Dendritic cell treated with granulocyte-macrophage colony-stimulating factor and Interleukin-4, amounts not matched to agents 40 ng/mL and 50 ng/mL, for 4 days (primary cell): Measurements from ENCODE around the gene TRABD2B.

Experiments
- H3K27ac Mint-ChIP-seq: one replicate; pipeline ENCODE4 v1.8.0; 2022; ENCODE audit warnings: mild to moderate bottlenecking, mixed read lengths
- H3K27me3 Mint-ChIP-seq: one replicate; pipeline ENCODE4 v1.8.0; 2022; ENCODE audit warnings: mild to moderate bottlenecking, mixed read lengths
- H3K36me3 Mint-ChIP-seq: one replicate; pipeline ENCODE4 v1.8.0; 2022; ENCODE audit warnings: low read depth, mixed read lengths
- H3K4me1 Mint-ChIP-seq: one replicate; pipeline ENCODE4 v1.8.0; 2022; ENCODE audit warnings: low read depth, mixed read lengths
- H3K4me3 Mint-ChIP-seq: one replicate; pipeline ENCODE4 v1.8.0; 2022; ENCODE audit warnings: mild to moderate bottlenecking, moderate library complexity, mixed read lengths
- H3K9me3 Mint-ChIP-seq: one replicate; pipeline ENCODE4 v1.8.0; 2022; ENCODE audit warnings: mixed read lengths
- intact Hi-C: fragments of 100-400 bp; cut with micrococcal nuclease; formaldehyde crosslinking; loops from one replicate; pipeline ENCODE4 v1.15.0; 2022

Gene TRABD2B

DNA sequence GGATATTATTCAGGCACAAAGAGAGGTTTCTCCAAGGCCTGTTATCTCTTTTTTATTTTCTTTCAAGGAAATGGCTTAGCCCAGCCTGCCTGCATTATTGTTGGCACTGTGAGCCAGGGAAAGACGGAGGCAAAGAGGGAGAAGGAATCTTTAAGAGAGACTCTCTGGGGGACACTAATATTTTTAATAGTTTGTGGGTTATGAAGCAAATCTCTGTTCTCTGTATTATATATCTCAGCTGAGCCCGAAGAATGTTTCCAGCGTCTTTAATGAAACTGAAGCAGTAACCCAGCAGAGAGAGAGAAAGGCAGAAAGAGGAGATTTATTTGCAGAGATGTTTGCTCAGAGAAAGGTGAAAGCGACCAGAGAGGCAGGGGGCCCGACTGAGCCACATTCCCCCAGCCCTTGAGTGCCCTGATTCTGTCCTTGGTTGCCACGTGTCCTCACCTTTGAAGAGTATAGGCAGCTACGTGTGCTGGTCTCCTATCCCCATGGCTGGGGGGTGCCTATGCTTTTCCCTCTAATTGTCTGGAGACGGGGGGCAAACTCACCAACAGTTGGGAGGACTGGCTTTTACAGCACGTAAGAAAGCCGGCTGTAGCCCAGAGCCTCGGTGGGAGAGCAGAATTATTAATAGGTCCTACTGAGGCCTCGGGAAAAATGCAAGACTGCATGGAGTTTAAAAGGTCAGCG is 166.4 kb downstream of the TRABD2B start:
- Mint-ChIP-seq H3K27ac (no peak overlapping the region), H3K36me3 (no peaks in the 10 kb centered on the region), H3K27me3 (peaks cover 4% of the 10 kb centered on the region), H3K4me3 (no peak overlapping the region), H3K9me3 (peaks cover 10% of the 10 kb centered on the region), H3K4me1 (no peaks in the 10 kb centered on the region)
- intact Hi-C loops: no loop called here

DNA sequence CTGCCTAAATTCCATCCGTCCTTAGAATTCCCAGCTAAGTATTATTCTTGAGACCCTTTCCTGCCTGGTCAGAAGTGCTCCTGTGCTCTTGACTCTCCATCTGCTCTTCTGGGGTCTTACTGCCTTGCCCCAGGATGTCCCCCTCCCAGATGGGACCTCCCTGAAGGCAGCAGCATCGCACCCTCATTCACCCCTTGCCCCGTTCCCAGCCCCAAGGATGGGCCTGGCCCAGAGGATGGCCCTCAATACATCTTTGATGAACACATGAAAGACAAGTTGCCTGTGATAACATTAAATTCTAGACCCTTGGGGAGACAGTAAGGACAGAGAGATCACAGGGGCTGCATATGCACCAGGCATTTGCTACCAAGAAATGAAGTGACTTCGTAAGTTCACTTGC is 167.2 kb downstream of the TRABD2B start:
- intact Hi-C loops: no loop called here
- no peak overlapping the region for H3K4me3 Mint-ChIP-seq
- no peak overlapping the region for H3K27ac Mint-ChIP-seq
- no peaks in the 10 kb centered on the region for H3K36me3 Mint-ChIP-seq
- peaks cover 2% of the 10 kb centered on the region for H3K9me3 Mint-ChIP-seq
- peaks cover 4% of the 10 kb centered on the region for H3K27me3 Mint-ChIP-seq
- no peaks in the 10 kb centered on the region for H3K4me1 Mint-ChIP-seq

GRCh38 chr1:47828978-47829377 is 168.2 kb downstream of the TRABD2B start:
- Mint-ChIP-seq H3K27me3 (peaks cover 4% of the 10 kb centered on the region), H3K4me1 (no peaks in the 10 kb centered on the region), H3K4me3 (no peak overlapping the region), H3K27ac (no peak overlapping the region), H3K9me3 (no peaks in the 10 kb centered on the region), H3K36me3 (no peaks in the 10 kb centered on the region)
- intact Hi-C loops: no loop called here

DNA sequence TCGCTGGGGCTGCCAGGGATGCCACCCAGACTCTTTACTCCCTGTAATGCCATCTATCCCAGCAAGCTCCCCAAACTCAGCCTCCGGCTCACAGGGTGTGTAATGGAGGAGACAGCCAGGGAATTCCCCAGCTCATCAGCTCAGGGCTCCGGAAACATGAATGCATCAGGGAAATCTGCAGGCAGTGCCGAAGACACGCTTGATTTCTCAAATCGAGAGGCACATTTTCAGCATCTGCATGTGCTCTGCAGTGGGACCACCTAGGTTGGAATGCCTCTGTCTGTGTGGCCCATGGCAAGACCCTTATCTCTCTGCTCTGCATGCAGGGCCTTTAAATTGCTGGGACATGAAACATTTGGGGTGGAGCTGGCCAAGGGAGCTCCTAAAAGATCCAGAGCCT is 170.1 kb downstream of the TRABD2B start:
- peaks cover 4% of the 10 kb centered on the region for H3K27me3 Mint-ChIP-seq
- H3K4me3 Mint-ChIP-seq: no peak overlapping the region
- H3K27ac Mint-ChIP-seq: no peak overlapping the region
- intact Hi-C loops: no loop called here
- no peaks in the 10 kb centered on the region for H3K4me1 Mint-ChIP-seq
- H3K9me3 Mint-ChIP-seq: no peaks in the 10 kb centered on the region
- no peaks in the 10 kb centered on the region for H3K36me3 Mint-ChIP-seq

DNA sequence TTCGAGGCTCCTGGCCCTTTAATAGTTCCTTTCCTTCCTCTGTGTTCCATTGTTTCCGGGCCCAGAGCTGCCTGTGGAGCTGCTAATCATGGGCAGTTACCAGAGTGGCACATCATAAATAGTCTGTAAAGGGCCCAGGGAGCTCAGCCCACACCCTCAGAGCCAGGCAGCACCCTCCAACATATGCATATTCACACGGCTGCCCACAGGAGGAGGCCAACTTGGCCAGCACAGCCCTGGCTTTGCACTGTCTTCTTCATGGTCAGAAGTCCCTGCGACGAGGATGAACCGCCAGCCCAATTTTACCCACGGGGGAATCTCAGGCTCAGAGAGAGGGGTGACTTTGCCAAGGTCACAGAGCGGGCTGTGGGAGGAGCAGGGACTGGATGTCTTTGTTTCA is 172.5 kb downstream of the TRABD2B start:
- Mint-ChIP-seq H3K4me1 (no peaks in the 10 kb centered on the region), H3K27me3 (no peaks in the 10 kb centered on the region), H3K27ac (no peak overlapping the region), H3K36me3 (no peaks in the 10 kb centered on the region), H3K9me3 (no peaks in the 10 kb centered on the region), H3K4me3 (no peak overlapping the region)
- intact Hi-C loops: no loop called here

GRCh38 chr1:47824297-47824696 is 172.9 kb downstream of the TRABD2B start:
- H3K4me1 Mint-ChIP-seq: no peaks in the 10 kb centered on the region
- H3K9me3 Mint-ChIP-seq: no peaks in the 10 kb centered on the region
- H3K36me3 Mint-ChIP-seq: no peaks in the 10 kb centered on the region
- H3K4me3 Mint-ChIP-seq: no peak overlapping the region
- no peaks in the 10 kb centered on the region for H3K27me3 Mint-ChIP-seq
- H3K27ac Mint-ChIP-seq: no peak overlapping the region
- intact Hi-C loops: no loop called here

DNA sequence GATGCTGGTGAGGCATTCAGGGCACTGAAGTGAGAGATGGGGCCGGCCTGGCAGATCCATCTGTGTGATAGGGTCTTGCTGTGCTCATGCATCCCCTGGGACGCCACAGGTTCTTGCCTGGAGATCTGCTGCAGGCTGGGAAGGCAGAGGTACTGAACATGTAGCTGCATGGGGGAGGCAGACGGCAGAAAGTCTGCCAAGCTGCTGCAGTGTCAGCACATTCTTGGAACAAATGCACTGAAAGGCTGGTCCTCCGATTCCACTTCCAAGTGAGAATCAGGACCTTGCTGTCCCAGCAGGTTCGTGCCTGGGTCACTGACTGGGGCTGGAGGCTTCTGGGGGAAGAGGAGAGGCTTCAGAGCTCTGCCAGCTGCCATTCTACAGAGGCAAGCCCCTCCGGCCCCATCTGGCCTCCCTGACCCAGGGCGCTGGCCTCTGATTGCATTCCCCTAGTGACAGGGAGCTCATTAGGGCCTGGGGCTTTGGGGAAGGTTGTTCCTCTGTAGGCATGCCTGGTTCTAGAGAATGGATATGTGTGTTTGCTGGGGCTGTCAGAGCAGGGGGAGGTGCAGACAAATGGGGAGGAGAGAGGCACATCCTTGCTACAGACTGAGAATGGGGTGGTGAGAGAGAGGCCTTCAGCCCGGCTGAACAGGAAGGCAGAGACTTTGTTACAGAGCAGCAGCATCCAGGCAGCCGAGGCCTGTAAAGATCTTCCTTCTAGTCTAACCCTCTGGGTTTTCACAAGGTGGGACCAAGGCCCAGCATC is 174.0 kb downstream of the TRABD2B start:
- no peaks in the 10 kb centered on the region for H3K36me3 Mint-ChIP-seq

GRCh38 chr1:47821760-47822159 is 175.4 kb downstream of the TRABD2B start:
- no peaks in the 10 kb centered on the region for H3K4me1 Mint-ChIP-seq
- no peak overlapping the region for H3K4me3 Mint-ChIP-seq
- H3K36me3 Mint-ChIP-seq: no peaks in the 10 kb centered on the region
- no peaks in the 10 kb centered on the region for H3K27me3 Mint-ChIP-seq
- intact Hi-C loops: no loop called here
- H3K27ac Mint-ChIP-seq: no peak overlapping the region
- H3K9me3 Mint-ChIP-seq: no peaks in the 10 kb centered on the region

More for the DNA sequence above, 174.0 kb downstream of the TRABD2B start:
- Mint-ChIP-seq H3K4me3 (no peak overlapping the region), H3K4me1 (no peaks in the 10 kb centered on the region), H3K27me3 (no peaks in the 10 kb centered on the region), H3K9me3 (no peaks in the 10 kb centered on the region), H3K27ac (no peak overlapping the region)
- intact Hi-C loops: no loop called here

DNA sequence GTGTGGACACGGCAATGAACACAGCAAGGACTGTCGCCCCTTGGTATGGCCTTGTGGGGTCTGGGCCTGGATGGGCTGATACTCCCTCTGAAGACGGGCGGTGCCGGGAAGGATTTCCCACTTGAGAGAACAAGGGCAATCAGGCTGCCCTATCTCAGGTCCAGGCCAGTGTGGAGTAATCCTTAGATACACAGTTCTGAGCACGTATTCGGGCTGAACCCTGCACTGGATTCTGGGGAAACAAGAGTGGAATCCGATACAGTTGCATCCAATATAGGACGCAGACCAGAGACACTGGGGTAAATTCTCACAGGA is 177.7 kb downstream of the TRABD2B start:
- Mint-ChIP-seq H3K36me3 (no peaks in the 10 kb centered on the region), H3K4me3 (no peak overlapping the region), H3K27me3 (no peaks in the 10 kb centered on the region), H3K4me1 (no peaks in the 10 kb centered on the region), H3K27ac (no peak overlapping the region), H3K9me3 (no peaks in the 10 kb centered on the region)
- intact Hi-C loops: no loop called here

- H3K36me3 Mint-ChIP-seq: no peaks in the 10 kb centered on the region
- H3K27me3 Mint-ChIP-seq: peaks cover 3% of the 10 kb centered on the region
- intact Hi-C loops: no loop called here
- H3K9me3 Mint-ChIP-seq: no peaks in the 10 kb centered on the region
- no peak overlapping the region for H3K27ac Mint-ChIP-seq
- no peaks in the 10 kb centered on the region for H3K4me1 Mint-ChIP-seq
- no peak overlapping the region for H3K4me3 Mint-ChIP-seq
Measured at GRCh38 chr1:47818682-47819573, 178.3 kb downstream of the TRABD2B start.

DNA sequence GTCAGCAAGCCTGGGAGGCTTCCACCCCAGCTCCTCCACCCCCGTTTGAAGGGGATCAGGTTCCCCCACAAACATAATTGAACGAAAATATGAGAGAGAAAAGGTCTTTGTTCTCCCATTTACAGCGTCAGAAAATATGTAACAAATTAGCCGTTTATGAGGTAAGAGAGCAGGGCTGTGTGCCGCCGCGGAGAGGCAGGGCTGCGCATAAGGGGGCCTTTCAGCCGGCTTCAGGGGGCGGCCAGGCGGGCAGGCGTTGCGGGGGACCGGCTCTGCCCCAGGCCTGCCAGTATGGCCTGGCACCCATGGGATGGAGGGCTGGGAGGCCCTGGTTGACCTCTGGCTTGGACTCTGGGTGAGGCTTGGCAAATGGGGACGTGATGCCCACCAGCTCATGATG is 179.3 kb downstream of the TRABD2B start:
- Mint-ChIP-seq H3K9me3 (no peaks in the 10 kb centered on the region), H3K4me3 (no peak overlapping the region), H3K27ac (no peak overlapping the region), H3K27me3 (peaks cover 6% of the 10 kb centered on the region), H3K36me3 (no peaks in the 10 kb centered on the region), H3K4me1 (no peaks in the 10 kb centered on the region)
- intact Hi-C loops: no loop called here

DNA sequence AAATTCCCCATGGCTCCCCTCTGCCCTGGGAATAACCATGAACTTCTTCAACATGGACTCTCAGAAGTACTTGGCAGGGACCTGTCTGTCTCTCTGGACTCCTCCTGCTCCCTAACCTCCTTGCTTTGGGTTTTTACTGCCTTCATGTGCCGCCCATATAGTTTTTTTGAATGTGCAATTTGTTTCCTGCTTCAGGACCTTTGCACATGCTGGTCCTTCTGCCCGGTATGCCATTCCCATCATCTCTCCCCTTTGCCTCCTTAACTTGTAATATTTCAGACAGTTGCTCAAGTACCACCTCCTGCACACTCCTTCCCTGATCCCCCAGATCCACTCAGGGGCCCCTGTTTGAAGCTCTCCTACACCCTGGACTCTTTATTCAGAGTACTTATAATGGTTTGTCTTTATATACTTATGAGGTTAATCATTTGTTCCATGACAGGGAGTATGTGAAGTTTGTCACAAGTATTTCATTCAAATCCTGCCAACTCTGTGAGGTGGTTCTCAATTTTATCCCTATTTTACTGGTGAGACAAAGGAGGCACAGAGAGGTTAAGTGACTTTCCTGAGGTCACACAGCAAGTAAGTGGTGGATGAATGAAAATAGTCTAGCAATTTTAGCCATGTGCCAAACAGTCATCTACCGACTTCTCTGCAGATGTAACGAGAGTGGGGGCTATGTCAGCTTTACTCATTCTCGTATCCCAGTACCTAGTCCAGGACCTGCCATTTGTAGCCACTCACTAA is 180.7 kb downstream of the TRABD2B start:
- Mint-ChIP-seq H3K9me3 (no peaks in the 10 kb centered on the region), H3K27ac (no peak overlapping the region), H3K36me3 (no peaks in the 10 kb centered on the region), H3K4me3 (no peak overlapping the region), H3K27me3 (peaks cover 6% of the 10 kb centered on the region), H3K4me1 (no peaks in the 10 kb centered on the region)
- intact Hi-C loops: no loop called here

DNA sequence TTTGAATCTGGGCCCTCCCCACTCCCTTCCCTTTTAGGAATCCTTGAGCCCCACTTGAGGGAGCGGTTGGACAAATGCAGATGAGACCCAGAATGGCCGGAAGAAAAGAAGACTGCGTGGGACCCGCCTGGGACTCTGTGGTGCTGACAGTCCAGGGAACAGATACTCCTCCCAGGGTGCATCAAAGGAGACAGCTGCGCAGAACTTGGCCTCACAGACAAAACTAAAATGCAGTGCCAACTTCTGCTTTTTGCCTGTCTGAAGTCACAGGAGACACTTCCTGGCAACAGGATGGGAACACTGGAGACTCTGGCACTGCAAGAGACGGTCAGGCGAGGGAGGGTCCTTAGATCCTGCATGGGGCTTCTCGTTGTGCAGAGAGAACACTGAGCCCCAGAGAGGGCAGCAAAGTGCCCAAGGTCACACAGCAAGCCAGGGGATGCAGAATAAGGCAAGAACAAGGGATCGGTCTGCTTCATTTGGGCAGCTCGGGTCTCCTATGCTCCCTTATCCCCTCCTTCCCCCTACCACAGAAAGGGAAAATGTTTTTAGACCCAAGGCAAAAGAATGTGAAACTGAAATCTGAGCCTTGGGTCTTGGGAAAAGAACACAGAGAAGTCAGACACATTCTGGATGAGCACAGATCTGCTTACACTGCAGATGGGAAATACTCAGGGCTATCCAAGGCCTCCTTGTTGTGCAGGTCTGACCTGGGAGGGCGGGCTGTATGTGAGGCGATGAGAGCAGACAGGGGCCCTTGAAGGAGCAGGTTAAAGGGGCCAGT is 182.4 kb downstream of the TRABD2B start:
- intact Hi-C loops: no loop called here
- H3K27ac Mint-ChIP-seq: no peak overlapping the region
- H3K27me3 Mint-ChIP-seq: peaks cover 6% of the 10 kb centered on the region
- H3K4me1 Mint-ChIP-seq: no peaks in the 10 kb centered on the region
- no peaks in the 10 kb centered on the region for H3K36me3 Mint-ChIP-seq
- no peaks in the 10 kb centered on the region for H3K9me3 Mint-ChIP-seq
- no peak overlapping the region for H3K4me3 Mint-ChIP-seq
